Subcutaneous abdominal adipose tissue (tissue), 5 donors: ENCODE results near the gene SPRN.
"Not testable (repeated sequence)": the region's sequence is repeated elsewhere in the genome, so short reads cannot be mapped to it uniquely, and the experiment has no call there.

Experiments used
- H3K27ac ChIP-seq: one replicate; pipeline ENCODE4 v1.7.0; 2013; ENCODE audit warnings: low read depth, mild to moderate bottlenecking, inconsistent platforms, low read length, moderate library complexity
- H3K27me3 ChIP-seq, 5 donors: one replicate each; pipeline ENCODE4 v1.7.0; 2013; ENCODE audit warnings: low read length in 5 of 5, inconsistent platforms in 1 of 5; ENCODE audit not compliant: control insufficient read depth in 5 of 5, insufficient read depth in 4 of 5
- H3K36me3 ChIP-seq, 5 donors: one replicate each; pipeline ENCODE4 v1.7.0; 2013; ENCODE audit warnings: low read length in 5 of 5; ENCODE audit not compliant: control insufficient read depth in 5 of 5, insufficient read depth in 5 of 5
- H3K4me1 ChIP-seq, 5 donors: one replicate each; pipeline ENCODE4 v1.7.0; 2013; ENCODE audit warnings: low read length in 5 of 5, mild to moderate bottlenecking in 3 of 5, moderate library complexity in 1 of 5; ENCODE audit not compliant: control insufficient read depth in 5 of 5, insufficient read depth in 5 of 5
- H3K4me3 ChIP-seq, 5 donors: one replicate each; pipeline ENCODE4 v1.7.0; 2013; ENCODE audit warnings: low read length in 5 of 5, low read depth in 1 of 5
- H3K9ac ChIP-seq, 5 donors: one replicate each; pipeline ENCODE4 v1.7.0; 2013; ENCODE audit warnings: low read length in 5 of 5, mild to moderate bottlenecking in 4 of 5, moderate library complexity in 3 of 5
- H3K9me3 ChIP-seq, 5 donors: one replicate each; pipeline ENCODE4 v1.7.0; 2013; ENCODE audit warnings: low read length in 5 of 5; ENCODE audit not compliant: control insufficient read depth in 5 of 5
- donor health status: healthy.
- donor health status: healthy.
- donor health status: healthy.
- donor health status: healthy.
- donor health status: healthy.

The SPRN gene

DNA sequence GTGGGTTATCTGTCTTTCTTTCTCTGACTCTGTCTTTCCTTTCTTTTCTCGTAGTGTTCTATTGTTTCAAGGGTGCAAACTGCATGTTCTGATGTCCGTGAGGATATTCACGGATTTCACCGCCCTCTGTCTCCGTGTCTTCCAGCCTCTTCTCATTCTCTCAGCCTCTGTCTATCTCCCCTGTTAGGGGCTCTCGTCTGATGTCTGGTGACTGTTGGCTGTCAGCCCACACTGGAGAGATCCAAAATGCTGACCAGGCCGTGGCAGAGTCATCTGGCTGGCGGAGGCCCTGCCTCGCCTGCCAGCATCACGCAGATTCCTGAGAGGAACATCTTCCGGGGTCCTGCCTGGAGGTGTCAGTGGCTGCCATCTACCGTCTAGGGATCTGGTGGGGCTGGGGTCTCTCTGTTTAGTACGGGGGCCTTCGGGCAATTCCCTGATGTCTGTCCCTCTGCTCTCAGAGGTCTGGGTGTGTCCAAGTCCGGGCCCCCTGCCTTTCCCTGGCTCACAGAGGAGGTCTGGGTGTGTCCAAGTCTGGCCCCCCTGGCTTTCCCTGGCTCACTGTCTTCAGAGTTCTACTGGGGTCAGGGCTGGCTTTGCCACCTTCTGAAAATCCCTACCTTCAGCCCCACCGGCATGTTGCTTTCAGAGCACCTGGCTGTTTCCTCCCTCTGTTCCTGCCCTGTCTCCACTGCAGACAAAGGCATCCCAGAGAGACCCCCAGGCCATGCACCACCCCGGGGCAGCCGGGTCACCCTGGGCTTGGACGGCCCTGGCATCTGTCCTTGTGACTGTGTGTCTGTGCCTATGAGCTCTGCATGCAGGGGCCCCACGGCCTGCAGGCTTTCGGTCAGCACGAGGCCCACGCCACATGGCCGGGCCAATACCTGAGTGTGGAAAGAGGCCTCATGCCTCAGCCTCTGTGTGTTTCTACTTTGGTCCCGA, 15.4 kb upstream of the SPRN start:
- Histone ChIP-seq H3K9me3 (no peaks in the 10 kb centered on the region), H3K27me3 (peaks cover 0 to 3% (median 0%) of the 10 kb centered on the region in 5 donors), H3K9ac (no peak overlapping the region), H3K36me3 (peaks cover 0 to 7% (median 3%) of the 10 kb centered on the region in 5 donors), H3K4me3 (no peak overlapping the region), H3K4me1 (no peaks in the 10 kb centered on the region), H3K27ac (no peak overlapping the region)

DNA sequence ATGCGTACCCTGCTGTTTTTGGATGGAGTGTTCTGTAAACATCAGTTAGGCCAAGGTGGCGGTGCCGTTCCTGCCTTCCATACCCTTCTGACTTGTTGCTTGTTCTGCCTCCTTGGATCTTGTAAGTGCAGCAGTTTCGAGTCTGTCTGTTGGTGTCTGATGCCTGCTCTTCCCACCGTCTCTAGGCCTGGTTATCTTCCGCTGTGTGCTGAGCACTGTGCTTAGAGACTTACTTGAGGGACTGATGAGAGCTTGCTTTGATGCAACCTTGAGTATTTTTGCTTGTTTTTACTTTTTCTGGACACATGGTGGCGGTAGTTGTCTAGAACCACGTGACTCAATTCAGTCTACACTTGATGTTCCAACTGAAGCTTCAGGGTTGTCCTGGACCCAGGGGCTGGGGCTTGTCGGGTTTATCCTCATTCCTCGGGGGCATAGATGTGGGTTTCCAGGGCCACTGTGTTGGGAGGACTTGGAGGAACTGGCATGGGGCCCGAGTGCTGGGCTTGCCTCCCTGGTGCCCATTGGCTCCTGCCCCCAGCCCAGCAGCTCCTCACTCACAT, 14.4 kb upstream of the SPRN start:
- Histone ChIP-seq H3K9me3 (no peaks in the 10 kb centered on the region), H3K9ac (no peak overlapping the region), H3K27ac (no peak overlapping the region), H3K4me3 (no peak overlapping the region), H3K36me3 (peaks cover 0 to 7% (median 3%) of the 10 kb centered on the region in 5 donors), H3K27me3 (peaks cover 0 to 3% (median 0%) of the 10 kb centered on the region in 5 donors), H3K4me1 (no peaks in the 10 kb centered on the region)

DNA sequence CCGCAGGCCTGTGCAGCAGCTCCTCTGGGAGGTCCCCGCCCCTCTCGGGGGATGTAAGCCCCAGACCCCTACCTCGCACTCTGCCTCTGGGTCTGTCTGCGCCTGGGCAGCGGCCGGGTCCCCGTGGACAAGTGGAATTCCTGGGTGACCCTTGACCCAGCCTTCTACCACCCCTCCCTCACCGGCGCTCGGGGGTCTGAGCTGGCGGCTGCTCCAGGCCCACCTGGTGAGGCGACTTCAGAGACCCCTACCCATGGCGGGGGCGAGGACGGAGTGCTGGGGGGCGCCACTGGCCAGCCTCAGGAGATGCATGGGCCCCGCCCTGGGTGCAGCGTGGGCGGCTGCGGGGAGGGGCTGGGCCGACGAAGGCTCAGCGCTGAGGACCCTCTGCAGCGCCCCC, 8.4 kb upstream of the SPRN start:
- H3K4me3 ChIP-seq, H3K27ac ChIP-seq: not testable (repeated sequence)

DNA sequence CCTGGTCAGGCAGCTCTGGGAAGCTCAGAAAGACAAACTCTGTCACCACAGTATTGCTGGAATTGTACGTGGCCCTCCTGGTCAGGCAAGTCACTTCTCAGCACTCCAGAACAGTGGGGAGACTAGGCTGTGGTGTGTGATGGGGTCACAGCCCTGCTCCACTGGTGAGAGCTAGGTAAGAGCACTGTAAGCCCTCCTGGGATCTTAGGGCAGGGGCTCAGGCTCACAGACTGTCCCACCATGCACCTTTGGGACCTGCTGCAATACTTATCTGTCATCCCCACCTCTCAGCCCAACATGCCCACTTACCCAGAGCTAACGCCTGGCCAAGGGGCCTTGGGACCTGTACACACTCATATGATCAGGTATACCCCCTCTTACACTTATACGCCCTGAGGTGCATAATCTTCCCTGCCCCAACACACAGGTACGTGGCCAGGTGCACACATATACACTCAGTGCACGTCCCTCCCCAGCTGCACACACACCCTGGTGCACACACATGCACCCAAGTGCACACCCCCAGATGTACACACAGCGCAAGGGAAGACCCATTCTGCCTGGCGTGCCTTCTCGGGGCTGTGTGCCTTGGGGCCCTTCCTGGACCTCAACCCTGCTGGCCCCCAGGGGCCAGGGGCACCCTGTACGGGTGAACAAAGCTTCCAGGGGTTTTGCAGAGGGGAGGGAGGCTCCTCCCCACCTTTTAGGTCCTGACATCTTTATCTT, 7.6 kb upstream of the SPRN start:
- not testable (repeated sequence) for H3K27me3 ChIP-seq, H3K27ac ChIP-seq, H3K4me1 ChIP-seq, H3K9ac ChIP-seq, H3K4me3 ChIP-seq, H3K36me3 ChIP-seq
- peaks cover 0 to 10% (median 7%) of the 10 kb centered on the region in 5 donors for H3K9me3 ChIP-seq

More for the DNA sequence above, 8.4 kb upstream of the SPRN start:
- not testable (repeated sequence) for H3K9ac ChIP-seq, H3K4me1 ChIP-seq, H3K27me3 ChIP-seq, H3K36me3 ChIP-seq
- peaks cover 0 to 10% (median 7%) of the 10 kb centered on the region in 5 donors for H3K9me3 ChIP-seq

DNA sequence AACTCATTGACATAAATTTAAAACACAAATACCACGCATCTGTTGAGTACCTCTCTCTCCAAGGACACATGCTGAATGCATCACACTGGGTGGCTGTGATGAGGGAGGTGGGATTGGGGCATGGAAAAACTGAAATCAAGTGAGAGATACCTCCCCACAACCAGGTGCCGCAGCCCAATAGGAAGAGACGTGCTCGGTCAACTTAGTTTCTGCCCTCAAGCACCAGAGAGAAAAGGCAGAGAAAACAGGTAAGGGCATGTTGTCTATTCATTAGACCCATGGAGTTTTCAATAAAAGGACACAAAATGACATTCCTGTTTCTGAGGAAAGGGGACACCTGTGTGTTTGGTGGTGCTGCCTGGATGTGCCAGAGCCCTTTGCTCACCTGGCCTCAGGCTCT, 5.1 kb upstream of the SPRN start:
- H3K4me1 ChIP-seq, H3K27me3 ChIP-seq, H3K4me3 ChIP-seq, H3K27ac ChIP-seq, H3K9ac ChIP-seq, H3K36me3 ChIP-seq: not testable (repeated sequence)
- H3K9me3 ChIP-seq, result peaks cover 0 to 10% (median 7%) of the 10 kb centered on the region in 5 donors

DNA sequence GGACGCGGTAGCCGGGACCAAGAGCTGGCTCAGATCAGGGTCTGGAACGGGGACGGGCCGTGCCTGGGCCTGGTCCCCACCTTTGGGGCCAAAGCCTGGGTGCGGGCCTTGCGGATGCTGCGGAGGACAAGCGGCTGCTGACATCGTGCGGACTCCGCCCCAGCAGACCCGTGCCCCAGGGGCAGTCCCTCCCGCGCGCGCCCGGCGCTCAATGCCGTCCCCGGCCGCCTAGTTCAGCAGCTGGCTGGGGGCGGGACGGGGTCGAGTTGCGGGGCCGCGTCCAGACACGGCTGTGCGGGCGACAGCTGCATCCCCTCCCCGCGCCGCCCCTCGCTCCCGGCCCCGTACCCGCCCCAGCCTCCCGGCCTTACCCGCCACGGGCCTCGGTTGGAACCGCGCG, 323 bp downstream of the SPRN start:
- Histone ChIP-seq H3K36me3 (peaks cover 0 to 24% (median 21%) of the 10 kb centered on the region in 5 donors), H3K27me3 (peaks cover 0 to 12% (median 11%) of the 10 kb centered on the region in 5 donors), H3K4me1 (peaks cover 0 to 10% (median 7%) of the 10 kb centered on the region in 5 donors)
- H3K9me3 ChIP-seq, H3K4me3 ChIP-seq, H3K9ac ChIP-seq, H3K27ac ChIP-seq: not testable (repeated sequence)

DNA sequence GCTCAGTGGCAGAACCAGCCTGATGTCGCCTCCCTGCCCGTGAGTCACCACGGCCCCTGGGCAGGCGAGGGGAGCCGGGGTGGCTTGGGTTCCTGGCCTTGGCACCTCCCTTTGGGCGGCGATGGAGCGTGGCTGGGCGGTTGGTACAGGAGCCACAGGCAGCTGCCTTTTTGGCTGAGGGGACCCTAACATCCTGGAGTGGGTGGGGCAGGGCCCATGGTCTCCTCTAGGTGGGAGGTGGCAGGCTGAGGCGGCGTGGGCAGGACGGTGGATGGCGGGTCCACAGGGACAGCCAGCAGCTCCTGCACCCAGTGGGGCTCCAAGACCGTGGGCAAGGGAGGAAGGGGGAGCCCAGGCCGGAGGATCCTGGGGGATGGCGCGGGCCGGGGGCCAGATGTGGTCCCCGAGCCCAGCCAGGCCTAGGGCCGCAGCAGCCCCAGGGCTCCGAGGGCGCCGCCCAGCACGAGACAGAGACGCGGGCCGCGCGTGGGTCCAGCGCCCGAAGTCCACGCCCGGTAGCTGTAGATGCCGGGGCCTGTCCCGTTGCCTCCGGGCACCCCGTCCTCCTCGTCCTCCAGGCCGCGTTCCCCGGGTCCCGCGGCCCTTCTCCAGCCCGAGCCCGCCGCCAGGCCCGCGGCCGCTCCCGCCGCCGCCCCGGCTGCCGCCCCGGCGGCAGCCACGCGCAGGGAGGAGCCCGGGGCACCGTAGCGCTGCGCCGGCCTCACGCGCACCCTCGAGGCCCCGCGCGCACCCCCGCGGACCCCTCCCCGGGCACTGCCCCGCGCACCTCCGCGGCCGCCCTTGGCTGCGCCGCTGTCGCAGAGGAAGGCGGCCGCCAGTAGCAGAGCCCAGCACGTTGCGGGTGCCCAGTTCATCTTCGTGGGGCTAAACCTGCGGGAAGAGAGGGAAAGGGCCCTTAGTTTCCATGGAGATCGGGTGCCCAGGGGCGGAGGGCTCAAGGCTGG, 1.3 kb downstream of the SPRN start:
- Histone ChIP-seq H3K27ac (no peak overlapping the region), H3K27me3 (peaks cover 0 to 12% (median 11%) of the 10 kb centered on the region in 5 donors), H3K36me3 (peaks cover 0 to 33% (median 27%) of the 10 kb centered on the region in 5 donors), H3K4me3 (no peak overlapping the region), H3K9me3 (no peaks in the 10 kb centered on the region), H3K4me1 (peaks cover 0 to 10% (median 7%) of the 10 kb centered on the region in 5 donors), H3K9ac (no peak overlapping the region)

DNA sequence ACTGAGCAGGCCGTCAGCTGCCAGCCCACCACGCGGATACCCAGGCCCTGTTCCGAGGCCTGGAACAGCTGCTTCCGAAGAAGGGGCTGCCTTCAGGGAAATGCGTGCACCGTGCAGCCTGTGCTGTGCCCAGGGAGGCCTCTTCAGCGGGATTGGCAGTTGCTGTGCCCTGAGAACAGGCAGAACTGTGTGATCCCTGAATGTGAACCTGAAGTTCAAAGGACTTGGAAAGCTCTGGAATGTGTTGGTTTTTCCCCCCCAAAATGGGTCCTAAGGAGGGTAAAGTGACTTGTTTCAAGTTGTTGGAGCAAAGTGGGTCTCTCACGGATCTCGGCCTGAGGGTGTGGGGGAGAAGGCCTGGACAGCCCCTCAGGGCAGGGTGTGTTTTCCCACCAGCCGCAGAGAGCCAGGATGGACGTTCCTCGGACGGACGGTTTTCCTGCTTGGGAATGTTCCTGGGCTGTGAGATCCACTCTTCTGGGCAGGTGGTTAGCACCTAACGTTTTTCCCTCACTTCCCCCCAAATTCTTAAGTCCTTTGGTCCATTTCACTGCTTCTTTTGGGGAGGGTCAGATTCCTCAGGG, 2.1 kb downstream of the SPRN start:
- Histone ChIP-seq H3K27ac (no peak overlapping the region), H3K9ac (no peak overlapping the region), H3K9me3 (no peaks in the 10 kb centered on the region), H3K27me3 (peaks cover 0 to 12% (median 11%) of the 10 kb centered on the region in 5 donors), H3K4me1 (peaks cover 0 to 10% (median 7%) of the 10 kb centered on the region in 5 donors), H3K36me3 (peaks cover 0 to 33% (median 27%) of the 10 kb centered on the region in 5 donors), H3K4me3 (no peak overlapping the region)
